A673 (cell line): ENCODE results near the gene PROCR. TPM values are rescaled to one million over a fixed set of nuclear protein-coding genes. Genes with fewer than 3 reads are reported as not detected.
"Not testable (repeated sequence)": the region's sequence is repeated elsewhere in the genome, so short reads cannot be mapped to it uniquely, and the experiment has no call there.

Experiments
- BruUV-seq: library from RNA; stranded (reverse); fragments of 400-500 nt; replicated peaks from 2 replicates; lab custom pipeline; 2021; lab: Mats Ljungman, UMichigan
- CTCF ChIA-PET: fragments of 300-600 bp; sonication (Branson Sonifier 250); formaldehyde crosslinking; loops from one replicate; lab custom pipeline; 2022; ENCODE audit warnings: antibody characterized with exemption; lab: Charles Lee
- POLR2A ChIA-PET: fragments of 300-600 bp; sonication (Branson Sonifier 250); formaldehyde crosslinking; loops from one replicate; lab custom pipeline; 2022; ENCODE audit warnings: antibody characterized with exemption; ENCODE audit not compliant: low non-redundant PET; lab: Charles Lee
- DNase-seq: peaks from one replicate; pipeline ENCODE4 v3.0.0-alpha.2; 2015; ENCODE audit warnings: low spot score
- H3K27ac ChIP-seq: fragments of 200-600 bp; sonication (generic); 2 replicates; pipeline ENCODE4 v1.5.1; 2016; ENCODE audit warnings: mixed run types, low read depth, mild to moderate bottlenecking, mixed read lengths, antibody characterized with exemption, low read length; ENCODE audit not compliant: poor library complexity, severe bottlenecking
- H3K27me3 ChIP-seq: fragments of 200-600 bp; sonication (generic); replicated peaks from 2 replicates; pipeline ENCODE4 v1.6.1; 2017; ENCODE audit warnings: mixed run types, low read depth, mild to moderate bottlenecking, mixed read lengths, antibody characterized with exemption, low read length; ENCODE audit not compliant: insufficient read depth, poor library complexity
- H3K36me3 ChIP-seq: fragments of 200-600 bp; sonication (generic); 2 replicates; pipeline ENCODE4 v1.6.1; 2016; ENCODE audit warnings: mixed run types, mild to moderate bottlenecking, mixed read lengths, antibody characterized with exemption, low read length; ENCODE audit not compliant: insufficient read depth, poor library complexity, severe bottlenecking
- H3K4me1 ChIP-seq: fragments of 200-600 bp; sonication (generic); 2 replicates; pipeline ENCODE4 v1.6.1; 2017; ENCODE audit warnings: mixed run types, mild to moderate bottlenecking, mixed read lengths, antibody characterized with exemption, low read length; ENCODE audit not compliant: insufficient read depth, poor library complexity, severe bottlenecking
- H3K4me3 ChIP-seq: fragments of 200-600 bp; sonication (generic); 2 replicates; pipeline ENCODE4 v1.5.1; 2016; ENCODE audit warnings: low read depth, mixed run types, mild to moderate bottlenecking, mixed read lengths, low read length; ENCODE audit not compliant: poor library complexity, severe bottlenecking
- H3K9me3 ChIP-seq: fragments of 200-600 bp; sonication (generic); 2 replicates; pipeline ENCODE4 v1.6.1; 2016; ENCODE audit warnings: mixed run types, low read depth, mild to moderate bottlenecking, mixed read lengths, antibody characterized with exemption, low read length; ENCODE audit not compliant: poor library complexity, severe bottlenecking
- CTCF ChIP-seq: fragments of 300-800, 200-600 bp; sonication (generic); conservative IDR thresholded peaks from 2 replicates; pipeline ENCODE4 v1.5.1; 2017; ENCODE audit warnings: low read depth, mild to moderate bottlenecking, antibody characterized with exemption, low read length, moderate library complexity, mixed read lengths
- EZH2 ChIP-seq: fragments of 200-600 bp; sonication (generic); IDR thresholded peaks from 2 replicates; pipeline ENCODE4 v1.6.1; 2017; ENCODE audit warnings: borderline replicate concordance, low read depth, mild to moderate bottlenecking, mixed read lengths, antibody characterized with exemption, low read length; ENCODE audit not compliant: poor library complexity, severe bottlenecking
- intact Hi-C: fragments of 100-400 bp; cut with micrococcal nuclease; formaldehyde crosslinking; loops from one replicate; pipeline ENCODE4 v1.10.0; 2022; ENCODE audit not compliant: unreplicated experiment
- total RNA-seq: library from RNA; stranded (reverse); gene quantifications from 2 replicates; pipeline ENCODE4 v1.2.3, GENCODE V29; 2021

PROCR gene
- total RNA-seq, 1 experiment from 2014 or later: 0.58 TPM

- Histone ChIP-seq H3K36me3 (no peaks in the 10 kb centered on the region), H3K4me3 (no peak overlapping the region), H3K27ac (no peak overlapping the region), H3K9me3 (no peaks in the 10 kb centered on the region), H3K4me1 (no peaks in the 10 kb centered on the region), H3K27me3 (no peaks in the 10 kb centered on the region)
- CTCF ChIA-PET: no interaction called here
- POLR2A ChIA-PET: no interaction called here
- no peak for DNase-seq
- TF ChIP-seq EZH2: no peak
- TF ChIP-seq CTCF: no peak
- intact Hi-C loops: no loop called here
- BruUV-seq: no TSS peak
Measured at GRCh38 chr20:35156978-35157377, 14.9 kb upstream of the PROCR start.

GRCh38 chr20:35160341-35160740, 11.5 kb upstream of the PROCR start:
- H3K4me1 ChIP-seq, CTCF ChIA-PET, H3K9me3 ChIP-seq, H3K27me3 ChIP-seq, intact Hi-C loops, H3K4me3 ChIP-seq, H3K36me3 ChIP-seq, DNase-seq, BruUV-seq, H3K27ac ChIP-seq: not testable (repeated sequence)
- POLR2A ChIA-PET: interaction anchor here (0.6 kb wide), 1 partner anchor 859 kb away, joined by 11 read pairs; no protein-coding TSS in a partner anchor

- BruUV-seq, H3K9me3 ChIP-seq, CTCF ChIA-PET, H3K4me3 ChIP-seq, H3K27me3 ChIP-seq, H3K36me3 ChIP-seq, H3K27ac ChIP-seq, H3K4me1 ChIP-seq, intact Hi-C loops, DNase-seq, POLR2A ChIA-PET: not testable (repeated sequence)
Measured at GRCh38 chr20:35164531-35164930, 7.3 kb upstream of the PROCR start.

GRCh38 chr20:35165221-35166185, 6.4 kb upstream of the PROCR start:
- DNase-seq: no peak
- Histone ChIP-seq H3K9me3 (no peaks in the 10 kb centered on the region), H3K36me3 (no peaks in the 10 kb centered on the region), H3K27me3 (no peaks in the 10 kb centered on the region), H3K4me3 (no peak overlapping the region), H3K4me1 (peaks cover 3% of the 10 kb centered on the region), H3K27ac (no peak overlapping the region)
- ChIA-PET CTCF (interaction anchor here (0.7 kb wide), 1 partner anchor 72 kb away, joined by 4 read pairs; no protein-coding TSS in a partner anchor), POLR2A (no interaction called here)
- BruUV-seq: no TSS peak
- no peak for TF ChIP-seq CTCF
- TF ChIP-seq EZH2: no peak
- intact Hi-C loops: no loop called here
